GM21576 (cell line): ENCODE results near the gene DUSP6.
"Not testable (repeated sequence)": the region's sequence is repeated elsewhere in the genome, so short reads cannot be mapped to it uniquely, and the experiment has no call there.

Experiments used
- ATAC-seq: cut with Tn5 transposase; IDR thresholded peaks from one replicate; pipeline ENCODE4 v1.9.1; 2021; ENCODE audit warnings: mild to moderate bottlenecking, moderate library complexity; ENCODE audit not compliant: unreplicated experiment

The DUSP6 gene

DNA sequence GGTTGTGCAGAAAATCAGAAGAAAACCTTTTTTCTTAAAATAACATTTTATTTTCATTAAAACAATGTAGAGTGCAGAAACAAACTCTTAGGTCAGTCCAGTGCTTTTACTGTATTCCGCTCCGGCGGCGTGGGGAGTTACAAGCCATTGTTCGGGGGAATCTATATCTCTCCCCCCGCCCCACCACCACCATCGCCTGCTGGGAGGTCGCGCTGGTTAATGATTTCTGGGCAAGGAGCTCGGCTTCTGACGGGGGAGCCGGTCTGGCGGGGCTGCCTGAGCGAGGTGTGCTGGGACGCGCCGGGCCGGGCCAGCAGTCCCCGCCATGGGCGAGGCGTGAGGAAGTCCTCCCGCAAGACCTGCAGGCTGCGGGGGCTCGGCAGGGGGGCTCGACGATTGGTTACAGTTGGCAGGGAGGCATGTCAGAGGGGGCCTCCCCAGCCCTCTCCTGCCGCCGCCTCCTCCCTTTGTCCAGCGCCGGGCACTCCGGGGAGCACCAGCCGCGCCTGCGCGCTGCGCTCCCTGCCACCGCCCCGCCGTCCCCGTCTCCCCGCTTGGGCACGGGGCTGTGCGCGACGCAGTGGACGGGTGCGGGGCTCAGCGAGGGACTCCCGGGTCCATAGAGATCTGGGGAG, 1.0 kb upstream of the DUSP6 start:
- ATAC-seq: no peak

DNA sequence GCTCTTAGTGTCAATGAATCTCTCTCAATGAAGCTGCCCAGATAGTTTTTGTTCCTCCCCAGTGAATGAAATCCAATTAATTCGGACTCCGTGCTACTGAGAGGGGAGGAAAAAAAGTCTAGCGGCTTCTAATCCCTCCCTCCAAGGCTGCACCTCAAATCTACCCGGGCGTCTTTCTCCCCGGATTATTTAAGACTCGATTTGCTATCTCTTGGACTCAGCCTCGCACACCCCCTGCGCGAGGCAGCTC, 134 bp downstream of the DUSP6 start:
- no peak for ATAC-seq

DNA sequence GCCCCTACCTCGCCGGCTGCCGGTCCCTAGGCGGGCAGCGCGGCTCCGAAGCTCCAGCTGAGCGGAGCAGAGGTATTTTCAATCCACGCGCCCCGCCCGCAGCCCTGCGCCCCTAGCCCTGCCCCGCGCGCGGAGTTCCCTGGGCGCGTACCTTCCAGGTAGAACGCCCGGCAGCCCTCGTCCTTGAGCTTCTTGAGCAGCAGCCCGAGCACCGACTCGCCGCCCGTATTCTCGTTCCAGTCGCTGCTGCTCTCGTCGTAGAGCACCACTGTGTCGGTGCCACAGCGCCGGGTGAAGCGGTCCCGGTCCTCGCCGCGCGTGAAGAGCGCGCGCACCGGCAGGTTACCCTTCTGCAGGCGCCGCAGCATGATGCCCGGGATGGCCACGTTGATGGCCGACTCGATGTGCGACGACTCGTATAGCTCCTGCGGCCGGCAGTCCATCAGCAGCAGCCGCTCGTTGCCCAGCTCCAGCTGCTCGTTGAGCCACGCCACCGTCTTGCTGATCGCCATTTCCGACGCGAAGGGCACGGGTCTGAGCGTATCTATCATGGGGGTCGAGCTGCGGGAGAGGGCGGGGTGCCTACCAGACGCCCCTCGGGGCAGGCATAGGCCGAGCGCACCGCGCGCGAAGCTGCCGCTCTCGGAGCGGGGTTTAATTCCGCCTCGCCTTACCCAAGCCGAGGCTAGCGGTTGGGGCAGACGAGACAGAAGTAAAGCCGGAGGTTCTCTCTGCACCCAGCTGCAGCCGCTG, 636 bp downstream of the DUSP6 start:
- ATAC-seq: peak; percentile 32

DNA sequence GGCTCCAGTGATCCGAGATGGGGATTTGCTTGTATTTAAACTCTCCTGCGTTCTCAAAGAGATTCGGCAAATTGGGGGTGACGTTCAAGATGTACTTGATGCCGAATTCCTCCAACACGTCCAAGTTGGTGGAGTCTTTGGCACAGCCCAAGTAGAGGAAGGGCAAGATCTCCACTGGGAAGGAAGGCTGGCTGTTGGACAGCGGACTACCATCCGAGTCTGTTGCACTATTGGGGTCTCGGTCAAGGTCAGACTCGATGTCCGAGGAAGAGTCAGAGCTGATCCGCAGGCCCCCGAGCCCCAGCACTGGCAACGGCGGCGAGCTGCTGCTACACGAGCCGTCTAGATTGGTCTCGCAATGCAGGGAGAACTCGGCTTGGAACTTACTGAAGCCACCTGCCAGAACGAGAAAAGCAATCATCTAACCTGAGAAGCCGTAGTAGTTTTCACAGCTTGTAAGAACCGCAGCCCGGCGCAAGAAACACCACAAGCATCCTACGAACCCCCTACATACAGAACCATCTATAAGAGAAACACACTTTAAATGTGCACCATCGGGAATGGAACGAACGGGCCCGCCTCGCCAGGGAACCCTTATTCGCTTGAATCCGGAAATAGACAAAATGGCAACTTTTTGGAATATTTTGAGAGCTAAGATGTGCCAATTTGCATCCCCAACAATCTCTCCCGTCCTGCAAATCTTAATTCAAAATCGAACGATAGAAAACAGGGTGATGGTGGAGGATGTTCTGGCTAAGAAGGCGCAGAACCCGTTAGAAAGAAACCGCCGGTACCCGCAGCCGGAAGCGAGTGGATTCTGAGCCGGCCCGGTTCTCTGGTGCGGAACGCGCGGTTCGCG, 1.4 kb downstream of the DUSP6 start:
- ATAC-seq: no peak

DNA sequence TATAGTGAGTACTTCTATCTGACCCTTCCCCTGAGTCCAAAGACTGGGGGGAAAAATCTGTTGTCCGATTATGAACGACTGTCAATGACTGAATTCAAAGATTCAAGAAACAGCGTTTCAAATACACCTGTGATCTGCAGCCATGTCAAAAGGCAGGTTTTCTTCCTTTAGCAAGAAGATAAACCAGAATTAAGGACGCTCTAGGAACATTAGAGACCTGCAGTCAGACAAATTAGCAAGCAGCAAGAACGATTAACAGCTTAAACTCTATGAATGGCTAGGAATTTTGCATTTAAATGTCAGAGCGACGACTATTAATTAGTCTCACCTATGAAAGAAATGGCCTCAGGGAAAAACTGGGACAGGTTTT, 2.1 kb downstream of the DUSP6 start:
- no peak for ATAC-seq

DNA sequence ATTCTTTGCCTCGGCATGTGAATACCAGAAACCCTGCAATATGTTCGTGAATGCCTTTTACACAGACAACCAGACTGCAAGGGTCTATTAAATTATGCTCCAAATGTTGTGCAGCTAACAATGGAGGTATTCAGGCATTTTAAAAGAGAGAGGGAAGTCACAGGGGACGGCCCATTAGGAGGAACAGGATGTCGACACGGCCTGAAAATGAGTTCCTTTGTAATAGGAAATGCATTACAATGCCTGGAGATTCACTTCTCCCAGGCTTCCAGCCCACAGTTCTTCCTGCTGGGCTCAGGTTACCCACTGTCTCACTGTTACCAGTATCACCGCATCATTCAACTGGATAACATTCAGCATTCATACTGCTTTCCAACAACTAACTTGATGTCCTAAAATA, 2.5 kb downstream of the DUSP6 start:
- ATAC-seq: no peak

DNA sequence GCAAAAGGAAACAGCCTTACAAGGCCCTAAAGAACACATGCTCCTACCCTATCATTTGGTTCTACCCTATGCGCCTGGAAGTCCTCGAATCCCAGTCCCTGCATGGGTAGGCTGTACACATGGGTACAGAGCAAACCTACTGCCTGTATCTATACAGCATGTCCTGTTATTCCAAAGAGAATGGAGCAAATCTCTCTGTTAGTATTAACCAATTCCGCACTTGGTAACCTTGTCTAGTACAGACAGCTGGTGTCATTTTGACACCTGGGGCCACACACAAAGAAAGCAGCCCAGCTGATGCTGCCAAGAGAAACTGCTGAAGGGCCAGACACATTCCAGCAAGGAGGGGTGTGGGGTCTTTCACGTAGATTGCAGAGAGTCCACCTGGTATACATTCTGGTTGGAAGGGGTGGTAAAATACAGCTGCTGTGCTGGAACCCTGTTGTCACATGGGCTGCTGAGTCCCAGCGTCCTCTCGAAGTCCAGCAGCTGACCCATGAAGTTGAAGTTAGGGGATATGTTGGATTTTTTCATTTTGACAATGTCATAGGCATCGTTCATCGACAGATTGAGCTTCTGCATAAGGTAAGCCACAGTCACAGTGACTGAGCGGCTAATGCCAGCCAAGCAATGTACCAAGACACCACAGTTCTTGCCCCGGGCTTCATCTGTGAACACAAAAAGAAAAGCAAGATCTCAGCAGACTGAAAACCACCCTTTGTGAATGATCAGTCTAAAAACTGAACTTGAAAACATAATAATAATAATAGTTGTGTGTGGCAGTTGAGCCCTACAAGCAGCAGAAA, 3.2 kb downstream of the DUSP6 start:
- ATAC-seq: no peak

DNA sequence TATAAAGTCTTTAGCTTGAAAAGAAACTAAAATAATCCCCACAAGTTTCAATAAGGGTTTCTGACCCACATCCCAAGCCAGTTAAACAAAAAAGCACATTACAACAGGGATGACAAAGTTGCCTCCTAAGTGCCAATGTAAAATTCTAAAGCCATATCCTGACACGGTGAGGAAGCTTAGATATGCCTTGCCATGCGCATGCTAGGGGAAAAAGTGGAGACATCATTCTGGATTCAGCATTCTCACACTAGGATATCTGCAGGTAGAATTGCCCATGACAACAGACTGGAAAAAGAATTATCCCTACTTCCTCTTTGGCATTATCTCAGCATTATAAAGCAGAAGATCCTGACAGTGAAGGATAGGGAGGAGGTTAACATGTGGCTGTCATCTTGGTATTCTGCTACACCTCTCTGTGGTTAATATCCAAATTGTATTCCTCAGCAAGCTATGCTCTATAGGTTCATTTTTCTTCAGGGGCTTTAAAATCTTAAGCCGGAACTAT, 4.9 kb downstream of the DUSP6 start:
- no peak for ATAC-seq

DNA sequence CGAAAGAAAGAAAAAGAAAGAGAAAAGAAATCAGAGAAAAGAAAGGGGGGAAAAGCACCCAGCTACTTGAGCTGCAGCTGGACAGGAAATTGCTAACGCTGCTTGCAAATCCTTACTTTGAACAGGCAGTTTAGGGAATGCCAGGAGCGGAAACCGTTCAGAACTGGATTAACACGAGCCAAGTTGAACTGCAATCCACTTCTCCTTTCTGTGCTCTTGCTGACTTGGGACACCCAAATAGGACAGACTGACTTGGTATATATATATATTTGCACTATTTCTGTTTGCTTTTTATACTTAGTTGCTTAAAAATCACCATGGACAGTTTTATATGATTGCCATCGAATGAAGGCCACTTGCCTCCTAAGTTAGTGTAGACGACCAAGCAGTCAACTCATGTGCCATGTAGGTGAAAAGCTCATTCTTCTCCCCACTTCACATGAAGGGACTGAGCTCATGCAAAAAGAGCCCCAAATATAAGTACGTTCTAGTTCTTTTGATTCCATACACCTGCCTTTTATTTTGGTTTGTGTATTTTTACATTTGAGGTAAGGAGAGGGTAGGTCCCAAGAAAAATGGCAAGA, 5.5 kb downstream of the DUSP6 start:
- ATAC-seq: no peak

DNA sequence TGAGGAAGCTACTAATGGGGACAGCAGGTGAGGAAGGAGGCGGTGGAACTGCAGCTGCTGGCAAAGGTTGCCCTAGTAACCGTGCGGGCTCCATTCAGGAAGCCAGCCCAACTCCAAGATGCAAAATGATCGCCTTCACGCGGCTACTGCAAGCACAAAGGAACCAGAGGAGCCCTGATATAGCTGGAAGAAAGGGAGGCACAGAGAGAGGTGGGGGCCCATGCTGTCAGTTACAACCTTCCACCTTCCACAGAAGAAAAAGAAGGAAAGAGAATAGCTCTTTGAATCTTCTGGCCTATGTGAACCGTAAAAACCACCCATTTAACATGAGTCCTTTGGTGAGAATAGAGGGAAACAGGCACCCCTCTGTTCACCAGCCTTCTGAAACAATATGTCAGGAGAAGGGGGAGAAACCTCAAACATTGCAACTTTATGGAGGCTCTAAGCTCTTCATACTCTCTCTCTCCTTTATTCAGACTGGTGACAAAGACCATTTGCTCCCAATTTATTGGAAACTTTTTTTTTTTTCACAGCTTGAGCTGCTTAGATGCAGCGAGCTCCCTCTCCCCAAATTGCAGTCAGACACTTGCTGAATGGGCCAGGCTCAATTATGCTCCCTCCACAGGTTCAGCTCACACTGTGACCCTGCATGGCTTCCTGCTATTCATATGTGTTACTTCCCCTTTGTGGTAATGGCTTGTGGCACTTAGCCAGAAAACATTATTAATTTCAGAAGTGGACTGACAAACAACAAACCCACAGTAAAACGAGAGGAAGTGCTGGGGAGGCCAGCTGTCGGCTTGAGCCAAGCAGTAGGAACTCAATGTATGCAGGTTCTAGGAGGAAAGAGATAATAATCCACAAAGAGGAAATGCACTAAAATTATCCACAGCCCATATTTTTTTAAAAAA, 6.2 kb downstream of the DUSP6 start:
- peak; percentile 99 for ATAC-seq

DNA sequence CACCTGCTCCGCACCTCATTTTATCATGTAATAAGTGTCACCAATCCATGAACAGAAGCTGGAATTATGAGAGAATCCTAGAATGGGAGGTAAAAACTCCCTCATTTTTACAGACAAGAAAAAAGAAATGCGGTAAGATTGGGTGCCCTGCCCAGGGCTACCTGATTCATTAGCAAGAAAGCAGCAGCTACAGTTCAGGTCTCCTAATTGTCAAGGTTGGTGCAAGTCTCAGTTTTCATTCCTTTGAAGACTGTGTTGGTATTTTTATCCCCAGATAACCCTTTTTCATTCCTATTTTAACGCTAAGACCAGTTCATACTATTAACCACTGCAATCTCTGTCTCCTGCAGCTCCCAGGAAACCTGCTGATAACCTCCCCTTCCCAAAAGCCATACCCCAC, 6.9 kb downstream of the DUSP6 start:
- no peak for ATAC-seq

DNA sequence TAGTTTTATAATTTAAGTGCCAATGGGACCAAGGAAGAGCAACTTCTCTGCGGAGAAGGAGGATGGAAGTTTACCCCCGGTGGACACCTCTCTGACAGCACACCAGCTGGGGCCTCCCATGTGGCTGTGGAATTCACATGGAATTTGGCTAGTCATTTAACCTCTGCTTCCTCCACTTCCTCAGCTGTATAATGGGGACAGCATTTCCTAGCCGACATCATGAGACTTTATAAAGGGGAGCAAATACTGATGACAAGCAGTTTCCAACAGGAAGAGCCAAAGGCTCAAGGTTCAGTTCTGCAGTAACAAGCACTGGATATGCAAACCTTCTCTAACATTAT, 7.5 kb downstream of the DUSP6 start:
- no peak for ATAC-seq

DNA sequence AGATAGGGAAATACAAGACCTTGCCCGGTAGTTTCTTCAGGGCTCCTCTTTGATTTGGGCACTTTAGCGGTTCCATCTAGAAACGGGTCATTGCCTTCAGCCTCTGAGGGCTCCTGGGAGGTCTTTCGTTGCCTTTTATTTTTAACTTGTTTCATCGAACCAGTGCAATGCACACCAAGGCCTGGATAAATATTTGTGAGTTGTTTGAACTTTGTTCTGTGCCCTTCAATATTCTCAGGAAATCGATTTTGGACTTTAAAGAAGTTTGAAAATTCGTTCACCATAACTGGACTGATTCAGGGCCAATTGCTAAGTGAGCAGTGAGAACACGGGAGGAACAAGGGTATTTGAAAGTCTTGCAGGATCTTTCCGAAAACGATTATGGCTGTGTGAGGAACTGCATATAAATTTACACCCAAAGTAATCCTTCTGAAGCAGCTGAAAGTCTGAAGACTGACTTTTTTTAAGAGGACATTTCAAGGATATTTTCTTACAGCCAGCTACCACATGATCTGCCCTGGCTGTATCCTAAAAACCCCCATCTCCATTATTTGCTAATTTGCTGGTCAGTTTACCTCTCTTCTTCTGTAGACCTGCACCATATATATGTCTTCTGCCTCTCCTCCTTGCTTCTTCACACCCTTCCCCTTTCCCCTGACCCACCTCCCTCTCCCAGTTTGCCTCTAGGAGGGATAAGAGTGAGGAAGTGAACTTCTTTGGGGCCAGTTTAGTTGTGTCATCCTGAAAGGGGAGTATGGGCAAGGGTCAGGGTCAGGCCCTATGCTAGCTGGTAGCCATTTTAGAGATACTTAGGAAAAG, 8.0 kb downstream of the DUSP6 start:
- no peak for ATAC-seq

DNA sequence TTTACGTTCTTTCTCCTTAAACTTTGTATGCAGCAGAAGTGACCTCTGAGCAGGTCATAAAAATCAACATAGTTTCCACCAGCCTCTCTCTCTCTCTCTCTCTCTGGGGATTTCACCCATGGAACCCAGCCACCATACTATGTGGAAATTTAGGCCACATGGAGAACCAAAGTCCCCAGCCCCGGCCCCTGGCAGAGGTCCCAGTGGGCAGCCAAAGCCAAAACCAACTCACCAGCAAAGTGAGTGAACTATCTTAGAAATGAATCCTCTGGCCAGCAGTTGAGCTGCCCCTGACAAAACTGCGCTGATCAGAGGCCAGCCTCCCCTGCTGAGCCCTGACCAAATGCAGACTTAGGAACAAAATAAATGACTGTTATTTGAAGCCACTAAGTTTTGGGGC, 9.2 kb downstream of the DUSP6 start:
- ATAC-seq: no peak

DNA sequence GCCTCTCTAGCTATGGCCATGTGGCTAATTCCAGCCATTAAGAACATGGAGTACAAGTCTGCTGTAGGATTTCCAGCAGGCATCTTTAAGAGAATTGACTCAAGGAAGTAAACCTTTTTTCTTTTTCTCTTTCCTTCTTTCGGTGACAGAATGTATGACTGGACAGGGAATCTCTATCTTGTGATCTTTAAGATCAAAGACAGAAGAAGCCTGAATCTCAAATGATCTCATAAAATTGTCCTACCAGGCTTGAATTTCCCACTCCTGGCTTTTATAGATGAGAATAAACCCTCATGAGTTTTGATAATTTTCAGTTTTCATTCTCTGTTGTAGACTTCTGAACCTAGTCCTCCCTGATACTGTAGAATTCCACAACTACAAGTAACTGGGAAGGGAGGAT, 11.4 kb downstream of the DUSP6 start:
- no peak for ATAC-seq

DNA sequence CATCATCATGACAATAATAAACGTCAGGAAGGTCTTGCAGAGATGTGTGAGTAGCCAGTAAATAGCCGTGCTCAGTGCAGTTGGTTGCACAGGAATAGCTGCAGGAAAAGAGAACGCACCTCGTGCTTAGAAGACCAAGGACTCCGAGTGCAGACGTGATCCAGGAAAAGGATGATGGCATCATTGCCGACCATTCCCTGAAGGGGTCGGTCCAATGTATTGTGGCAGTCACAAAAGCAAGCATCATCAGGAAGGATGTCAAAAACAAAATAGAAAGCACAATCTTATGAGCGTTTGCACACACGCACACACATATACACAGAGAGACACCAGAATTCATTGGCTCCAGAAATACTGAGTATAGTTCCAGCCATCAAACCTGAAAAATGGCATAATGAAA, 12.8 kb downstream of the DUSP6 start:
- ATAC-seq: no peak

DNA sequence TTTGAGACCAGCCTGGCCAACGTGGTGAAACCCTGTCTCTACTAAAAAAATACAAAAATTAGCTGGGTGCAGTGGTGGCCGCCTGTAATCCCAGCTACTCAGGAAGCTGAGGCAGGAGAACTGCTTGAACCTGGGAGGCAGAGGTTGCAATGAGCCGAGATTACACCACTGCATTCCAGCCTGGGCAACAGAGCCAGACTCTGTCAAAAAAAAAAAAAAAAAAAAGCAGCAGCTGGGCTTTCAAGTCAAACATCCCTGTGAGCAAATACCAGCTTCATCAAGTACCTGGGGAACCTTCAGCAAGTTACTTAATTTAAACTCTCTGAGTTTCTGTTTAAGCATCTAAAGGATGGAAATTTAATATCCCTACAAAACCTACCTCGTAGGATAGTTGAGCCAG, 15.2 kb downstream of the DUSP6 start:
- ATAC-seq: not testable (repeated sequence)

DNA sequence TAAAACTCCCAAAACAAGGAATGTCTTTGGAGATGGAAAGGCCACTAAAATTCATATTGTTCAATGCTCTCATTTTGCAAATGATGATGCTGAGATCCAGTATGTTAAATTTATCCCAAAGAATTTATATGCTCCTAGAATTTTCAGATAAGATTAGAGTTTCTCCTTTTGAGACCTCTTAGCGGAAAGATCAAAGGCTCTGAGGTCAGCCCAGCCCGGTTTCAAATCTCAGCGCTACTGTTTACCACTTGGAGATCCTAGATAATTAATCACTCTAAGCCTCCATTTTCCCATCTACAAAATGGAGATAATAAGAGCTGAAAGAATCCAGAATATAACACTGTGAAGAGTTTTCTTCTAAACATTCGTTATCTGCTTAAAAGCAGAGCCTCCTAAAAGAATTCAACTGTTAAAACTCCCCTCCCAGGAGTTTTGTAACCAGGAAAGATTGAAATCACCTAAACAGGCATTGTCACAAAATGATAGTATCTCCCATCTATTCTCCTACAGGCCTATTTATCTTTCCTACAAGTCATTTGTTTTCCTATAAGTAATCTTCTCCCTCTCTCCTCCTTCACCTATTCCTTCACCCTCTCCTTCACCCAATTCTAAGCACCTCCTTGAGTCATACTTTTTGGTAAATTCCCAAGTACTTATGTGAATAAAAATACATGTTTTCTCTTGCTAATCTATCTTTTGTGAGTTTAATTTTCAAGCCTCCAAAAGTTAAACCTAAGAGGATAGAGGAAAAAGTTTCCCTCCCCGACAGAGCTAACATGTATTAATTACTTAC, 16.7 kb downstream of the DUSP6 start:
- ATAC-seq: no peak
